Limb (tissue), 2 donors: ENCODE measurements around the gene ZXDC.

Experiments
- DNase-seq, 2 donors: peaks; one replicate each; pipeline ENCODE4 v3.0.0-alpha.2; 2016; ENCODE audit errors: extremely low spot score in 2 of 2

Gene ZXDC

GRCh38 chr3:126438186-126438585, 37.5 kb downstream of the ZXDC start:
- peak in 1 of 2 donors; percentile 3 for DNase-seq

GRCh38 chr3:126436826-126437717, 38.6 kb downstream of the ZXDC start:
- peak in 1 of 2 donors; percentile 9 for DNase-seq

GRCh38 chr3:126435456-126436315, 40.0 kb downstream of the ZXDC start:
- peak in 1 of 2 donors; percentile 16 for DNase-seq

- peak in 1 of 2 donors; percentile 7 for DNase-seq
Measured at GRCh38 chr3:126434931-126435411, 40.7 kb downstream of the ZXDC start.

- peak in 1 of 2 donors; percentile 12 for DNase-seq
Measured at GRCh38 chr3:126434264-126434590, 41.5 kb downstream of the ZXDC start.

GRCh38 chr3:126433496-126434263, 42.0 kb downstream of the ZXDC start:
- peak in 1 of 2 donors; percentile 24 for DNase-seq

- DNase-seq: peak in 1 of 2 donors; percentile 18
Measured at GRCh38 chr3:126433105-126433430, 42.6 kb downstream of the ZXDC start.

- DNase-seq: no peak
Measured at GRCh38 chr3:126432361-126433104, 43.2 kb downstream of the ZXDC start.

- peak in 1 of 2 donors; percentile 4 for DNase-seq
Measured at GRCh38 chr3:126431103-126431534, 44.6 kb downstream of the ZXDC start.

GRCh38 chr3:126424751-126425150, 50.9 kb downstream of the ZXDC start:
- DNase-seq: no peak

GRCh38 chr3:126424039-126424717, 51.5 kb downstream of the ZXDC start:
- peak in 1 of 2 donors; percentile 17 for DNase-seq

GRCh38 chr3:126423191-126424038, 52.3 kb downstream of the ZXDC start:
- DNase-seq: peak in 1 of 2 donors; percentile 16

GRCh38 chr3:126422571-126423091, 53.1 kb downstream of the ZXDC start:
- peak in 1 of 2 donors; percentile 25 for DNase-seq

GRCh38 chr3:126422121-126422520, 53.6 kb downstream of the ZXDC start:
- no peak for DNase-seq

- DNase-seq: peak in 1 of 2 donors; percentile 9
Measured at GRCh38 chr3:126421573-126422119, 54.0 kb downstream of the ZXDC start.

- DNase-seq: peak in 1 of 2 donors; percentile 20
Measured at GRCh38 chr3:126419886-126420786, 55.6 kb downstream of the ZXDC start.

- DNase-seq: peak in 1 of 2 donors; percentile 12
Measured at GRCh38 chr3:126419151-126419703, 56.5 kb downstream of the ZXDC start.
